ENCODE results near the gene CFAP90.

DNA sequence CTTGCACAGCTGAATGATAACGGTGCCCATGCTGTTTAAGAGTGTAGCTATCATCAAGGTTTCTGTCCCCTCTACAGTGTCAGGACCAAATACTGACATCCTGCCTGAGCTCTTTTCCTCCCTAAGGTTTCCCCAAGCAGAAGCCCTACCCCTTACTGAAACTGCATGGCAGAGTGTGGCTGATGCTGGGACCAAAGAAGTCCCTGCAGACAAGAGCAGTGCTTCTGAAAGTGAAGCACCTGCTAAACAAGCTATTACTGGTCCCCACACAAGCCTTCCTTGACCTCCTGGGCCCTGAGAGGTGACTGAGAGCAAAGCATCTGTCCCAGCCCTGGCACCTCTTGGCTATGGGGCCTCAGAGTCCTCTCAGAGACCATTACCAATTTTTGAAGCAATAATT lies 56.1 kb downstream of the CFAP90 start:
- TF ChIP-seq, protein P1, sequence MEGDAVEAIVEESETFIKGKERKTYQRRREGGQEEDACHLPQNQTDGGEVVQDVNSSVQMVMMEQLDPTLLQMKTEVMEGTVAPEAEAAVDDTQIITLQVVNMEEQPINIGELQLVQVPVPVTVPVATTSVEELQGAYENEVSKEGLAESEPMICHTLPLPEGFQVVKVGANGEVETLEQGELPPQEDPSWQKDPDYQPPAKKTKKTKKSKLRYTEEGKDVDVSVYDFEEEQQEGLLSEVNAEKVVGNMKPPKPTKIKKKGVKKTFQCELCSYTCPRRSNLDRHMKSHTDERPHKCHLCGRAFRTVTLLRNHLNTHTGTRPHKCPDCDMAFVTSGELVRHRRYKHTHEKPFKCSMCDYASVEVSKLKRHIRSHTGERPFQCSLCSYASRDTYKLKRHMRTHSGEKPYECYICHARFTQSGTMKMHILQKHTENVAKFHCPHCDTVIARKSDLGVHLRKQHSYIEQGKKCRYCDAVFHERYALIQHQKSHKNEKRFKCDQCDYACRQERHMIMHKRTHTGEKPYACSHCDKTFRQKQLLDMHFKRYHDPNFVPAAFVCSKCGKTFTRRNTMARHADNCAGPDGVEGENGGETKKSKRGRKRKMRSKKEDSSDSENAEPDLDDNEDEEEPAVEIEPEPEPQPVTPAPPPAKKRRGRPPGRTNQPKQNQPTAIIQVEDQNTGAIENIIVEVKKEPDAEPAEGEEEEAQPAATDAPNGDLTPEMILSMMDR (IDR thresholded peaks at IDR 0.05; ENCODE audit: low read depth, low read length, poor library complexity, severe bottlenecking) = no peak
- TF ChIP-seq EZH2phosphoT487 (IDR thresholded peaks at IDR 0.05; ENCODE audit: borderline replicate concordance, low read length) = no peak
